LHCN-M2 (cell line): Measurements from ENCODE around the gene COL16A1. TPM values are rescaled to one million over a fixed set of nuclear protein-coding genes. Genes with fewer than 3 reads are reported as not detected.

Source experiments
- DNase-seq: peaks from one replicate; pipeline ENCODE4 v3.0.0-alpha.2; 2012; ENCODE audit warnings: low read depth
- total RNA-seq: library from RNA; depleted of rRNA; stranded (reverse); fragments of >200 nt; gene quantifications from 2 replicates; pipeline ENCODE4 v1.2.3, GENCODE V29; 2014; rRNA removed

Gene COL16A1
- total RNA-seq, 1 experiment from 2014 or later: 9.8 TPM

DNA sequence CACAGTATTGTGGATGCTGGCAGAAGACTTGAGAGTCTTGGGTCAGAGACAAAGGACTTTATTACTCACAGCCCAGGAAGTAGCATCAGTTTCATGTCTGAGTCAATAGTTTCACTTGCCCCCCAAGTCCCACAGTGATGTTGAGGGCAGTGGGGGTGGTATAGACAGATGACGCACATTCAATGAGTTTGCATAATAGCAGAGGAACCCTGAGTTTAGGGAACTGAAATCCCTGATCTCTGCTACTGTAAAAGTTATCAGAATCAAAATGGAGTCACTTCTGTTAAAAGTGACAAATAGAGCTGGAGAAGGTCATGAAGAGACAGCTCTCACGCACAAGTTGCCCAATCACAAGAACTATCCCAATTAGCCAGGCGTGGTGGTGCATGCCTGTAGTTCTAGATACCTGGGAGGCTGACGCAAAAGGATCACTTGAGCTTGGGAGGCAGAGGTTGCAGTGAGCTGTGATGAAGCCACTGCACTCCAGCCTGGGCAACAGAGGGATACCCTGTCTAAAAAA lies 97.8 kb downstream of the COL16A1 start:
- peak; percentile 56 for DNase-seq

Other genes starting within 250 kb of the COL16A1 start
- 0.19 TPM in 1 of 2 replicates, not detected in the other for gene TINAGL1, start 127.5 kb downstream of the COL16A1 start, total RNA-seq
- not detected in 2 replicates for gene HCRTR1, start 86.3 kb downstream of the COL16A1 start, total RNA-seq
- 67.5 and 78.3 TPM in 2 replicates for gene PEF1, start 59.1 kb downstream of the COL16A1 start, total RNA-seq
- gene ADGRB2, start 60.3 kb upstream of the COL16A1 start, total RNA-seq: 20.5 and 22.6 TPM in 2 replicates
- gene SPOCD1, start 112.0 kb upstream of the COL16A1 start, total RNA-seq: 52.0 and 58.6 TPM in 2 replicates
- 266 and 303 TPM in 2 replicates for gene PTP4A2, start 234.4 kb upstream of the COL16A1 start, total RNA-seq